ENCODE measurements around the gene CFAP221.

Gene CFAP221

GRCh38 chr2:119537792-119538191 is 6.5 kb upstream of the CFAP221 start:
- DNase-seq = no peak

DNA sequence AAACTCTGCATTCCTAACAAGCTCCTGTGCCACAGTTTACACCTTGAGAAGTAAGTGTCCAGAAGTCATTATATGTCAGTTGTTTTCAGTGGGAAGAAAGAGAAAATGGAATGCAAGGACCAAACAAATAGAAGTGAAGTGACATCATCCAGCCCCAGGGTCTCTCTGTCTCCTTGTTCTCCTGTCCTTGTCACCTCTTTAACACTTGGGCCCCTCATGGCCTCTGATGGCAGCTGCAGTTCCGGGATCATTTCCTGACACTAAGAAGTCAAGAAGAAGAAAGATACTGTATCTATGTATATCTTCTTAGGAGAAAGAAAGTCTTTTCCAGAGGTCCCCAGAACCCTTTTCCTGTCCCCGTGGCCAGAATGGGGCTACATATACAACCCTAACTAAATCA is 2.8 kb upstream of the CFAP221 start:
- DNase-seq = no peak

DNA sequence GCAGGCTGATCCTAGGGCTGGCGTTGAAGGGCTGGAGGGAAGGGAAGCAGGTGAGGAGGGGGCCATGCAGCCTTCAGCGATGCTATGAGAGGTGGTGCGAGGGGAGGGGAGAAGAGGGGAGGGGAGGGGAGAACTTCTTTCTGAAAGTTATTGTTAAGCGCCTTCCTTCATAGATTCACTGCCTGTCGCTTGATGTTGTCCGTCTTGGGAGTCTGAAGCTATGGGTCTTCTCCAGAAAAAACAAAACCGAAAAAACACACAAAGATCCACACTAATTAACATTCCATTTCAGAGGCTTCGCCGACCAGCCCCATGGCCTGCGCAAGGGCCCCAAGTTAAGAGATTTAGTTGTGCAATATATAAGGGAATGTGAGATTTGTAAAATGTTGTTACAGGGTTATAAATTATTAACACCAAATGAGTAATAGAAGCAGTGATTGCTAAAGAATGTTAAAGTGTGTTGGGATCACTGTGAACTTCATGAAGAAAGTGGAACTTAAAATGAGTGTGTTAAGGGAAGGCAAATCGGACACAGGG is 758 bp downstream of the CFAP221 start:
- DNase-seq = no peak

DNA sequence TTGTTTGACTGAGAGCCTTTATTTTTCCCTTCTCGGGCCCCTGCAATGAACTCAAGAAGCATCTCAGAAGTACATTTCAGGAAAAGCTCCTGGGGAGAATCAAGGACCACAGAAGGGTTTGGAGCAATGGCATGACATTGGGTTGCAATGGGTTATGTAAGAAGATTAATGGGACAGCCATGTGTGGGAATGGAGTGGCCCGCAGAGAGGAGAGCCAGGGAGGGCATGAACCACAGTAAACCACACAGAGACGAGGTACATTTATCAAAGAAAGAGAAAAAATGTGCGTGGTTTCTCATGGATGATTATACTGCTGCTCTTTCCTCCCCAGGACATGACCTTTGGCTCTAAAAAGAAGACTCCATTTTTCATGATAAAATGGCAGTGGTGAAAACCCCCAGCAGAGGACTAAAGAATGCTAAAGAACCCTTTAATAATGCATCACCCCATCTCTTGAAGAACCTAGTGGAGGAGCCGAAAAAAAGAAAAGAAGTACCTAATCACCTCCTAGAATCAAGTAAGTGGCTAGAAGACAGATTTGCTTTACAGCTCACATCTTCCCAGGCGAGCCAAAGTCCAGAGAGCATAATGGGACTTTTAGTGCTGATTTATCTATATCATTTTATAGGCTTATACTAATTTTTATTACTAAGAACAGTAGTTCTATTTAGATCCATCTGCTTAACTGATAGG is 1.7 kb downstream of the CFAP221 start:
- DNase-seq = no peak

DNA sequence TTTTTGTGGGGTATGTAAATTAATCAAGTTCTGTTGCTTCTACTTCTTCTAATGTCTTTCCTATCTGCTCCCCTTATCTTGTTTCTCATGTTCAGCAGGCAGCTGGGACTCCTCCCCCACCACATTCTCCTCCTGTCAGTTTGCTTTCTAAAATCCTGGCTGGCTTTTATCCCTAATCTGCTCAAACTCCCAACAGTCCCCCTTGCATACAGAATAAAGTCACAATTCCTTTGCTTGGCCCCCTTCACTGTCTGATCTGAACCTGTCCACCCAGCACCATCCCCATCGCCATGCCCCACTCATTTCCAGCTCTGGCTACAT is 2.2 kb downstream of the CFAP221 start:
- no peak for DNase-seq

GRCh38 chr2:119548516-119549120 is 4.4 kb downstream of the CFAP221 start:
- peak in 1 of 2 experiments; percentile 29 for DNase-seq

DNA sequence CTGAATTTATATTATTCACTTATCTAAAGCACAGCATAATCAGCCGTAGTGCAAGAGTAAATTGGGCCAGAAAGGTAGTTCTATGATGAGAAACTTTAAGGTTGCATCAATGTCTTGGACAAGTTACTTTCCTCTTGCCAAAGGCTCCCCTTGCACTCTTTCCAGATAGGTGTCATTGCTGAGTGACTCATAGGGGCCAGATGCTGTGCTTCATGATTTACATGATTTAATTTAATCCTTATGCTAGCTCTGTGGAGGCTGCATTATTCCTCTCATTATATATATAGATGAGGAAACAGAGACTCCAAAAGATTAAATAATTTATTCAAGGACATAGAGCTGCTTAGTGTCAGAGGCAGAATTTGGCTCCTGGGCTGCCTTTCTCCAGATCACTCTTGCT is 5.0 kb downstream of the CFAP221 start:
- DNase-seq = peak; percentile 4 to 70

- DNase-seq = no peak
Measured at GRCh38 chr2:119550346-119550745, 6.1 kb downstream of the CFAP221 start.

- DNase-seq = no peak
Measured at GRCh38 chr2:119550856-119551255, 6.6 kb downstream of the CFAP221 start.

GRCh38 chr2:119552902-119553301 is 8.7 kb downstream of the CFAP221 start:
- no peak for DNase-seq

- no peak for DNase-seq
Measured at GRCh38 chr2:119553687-119554344, 9.6 kb downstream of the CFAP221 start.

GRCh38 chr2:119565481-119565880 is 21.2 kb downstream of the CFAP221 start:
- DNase-seq = no peak

DNA sequence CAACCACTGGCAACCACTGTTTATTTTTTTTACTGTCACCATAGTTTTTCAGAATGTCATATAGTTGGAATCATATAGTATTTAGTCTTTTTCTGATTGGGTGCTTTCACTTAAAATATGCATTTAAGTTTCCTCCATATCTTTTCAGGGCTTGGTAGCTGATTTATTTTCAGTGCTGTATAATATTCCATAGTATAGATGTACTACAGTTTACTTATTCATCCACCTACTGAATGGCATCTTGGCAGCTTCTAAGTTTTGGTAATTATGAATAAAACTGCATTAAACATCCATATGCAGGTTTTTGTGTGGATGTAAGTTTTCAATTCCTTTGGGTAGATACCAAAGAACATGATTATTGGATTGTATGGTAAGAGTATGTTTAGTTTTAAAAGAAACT is 23.0 kb downstream of the CFAP221 start:
- no peak for DNase-seq

- no peak for DNase-seq
Measured at GRCh38 chr2:119574108-119574815, 30.0 kb downstream of the CFAP221 start.

- DNase-seq = no peak
Measured at GRCh38 chr2:119574864-119575263, 30.6 kb downstream of the CFAP221 start.

GRCh38 chr2:119575439-119575838 is 31.2 kb downstream of the CFAP221 start:
- no peak for DNase-seq

GRCh38 chr2:119579424-119580295 is 35.4 kb downstream of the CFAP221 start:
- no peak for DNase-seq

- no peak for DNase-seq
Measured at GRCh38 chr2:119580550-119581072, 36.4 kb downstream of the CFAP221 start.

DNA sequence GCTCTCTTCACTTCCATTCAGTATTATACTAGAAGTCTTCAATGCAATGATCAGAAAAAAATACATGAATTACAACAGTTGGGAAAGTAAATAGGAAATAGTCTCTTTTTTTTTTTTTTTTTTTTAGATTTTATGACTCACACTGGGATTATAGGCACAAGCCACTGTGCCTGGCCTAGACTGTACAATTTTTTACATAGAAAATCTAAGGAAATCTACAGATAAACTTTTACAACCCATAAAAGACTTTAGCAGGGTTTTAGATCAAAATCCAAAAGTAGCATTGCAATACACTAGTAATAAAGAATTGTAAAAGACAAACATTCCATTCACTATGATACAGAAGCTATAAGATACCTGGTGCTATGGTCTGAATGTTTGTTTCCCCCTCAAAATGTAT is 39.0 kb downstream of the CFAP221 start:
- no peak for DNase-seq

- DNase-seq = no peak
Measured at GRCh38 chr2:119584469-119584868, 40.2 kb downstream of the CFAP221 start.

DNA sequence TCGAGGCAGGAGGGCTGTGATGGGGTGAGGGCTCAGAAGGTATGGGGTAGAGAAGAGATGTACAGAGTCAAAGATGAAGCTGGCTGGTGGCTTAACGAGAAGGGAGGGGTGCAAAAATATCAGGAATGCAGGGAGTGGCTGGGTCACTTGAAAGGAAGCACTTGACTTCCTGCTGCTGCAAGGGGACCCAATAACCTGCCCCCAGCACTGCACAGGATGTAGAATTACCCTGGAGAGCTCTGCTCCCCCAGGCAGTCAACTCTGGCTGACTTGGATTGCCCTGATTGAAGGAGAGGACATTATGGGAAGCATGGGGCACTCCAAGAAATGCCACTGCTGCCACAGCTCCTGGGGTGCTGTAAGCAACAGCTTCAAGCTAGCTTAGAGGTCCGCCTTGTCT is 41.8 kb downstream of the CFAP221 start:
- DNase-seq = no peak

GRCh38 chr2:119590873-119591272 is 46.6 kb downstream of the CFAP221 start:
- peak in 1 of 2 experiments; percentile 4 for DNase-seq

Measured in NCI-H524 (cell line).